Stimulated activated CD8-positive, alpha-beta memory T cell treated with anti-CD3 and anti-CD28 coated beads, Interleukin-7, amount 100 ng/mL, for 24 hours (primary cell): Measurements from ENCODE around the gene ITGAV.
A peak's percentile ranks its signal among the peaks of the same experiment; 100 is the strongest.
"Not testable (repeated sequence)": the region's sequence is repeated elsewhere in the genome, so short reads cannot be mapped to it uniquely, and the experiment has no call there.

Source experiments
- DNase-seq: peaks from one replicate; pipeline ENCODE4 v3.0.0-alpha.2; 2020; ENCODE audit warnings: low read depth

The ITGAV gene

GRCh38 chr2:186589612-186590349 is at the start of gene ITGAV:
ITGAV (plus strand) TSS chr2:186590056; CDS start chr2:186590339, 283 bp downstream.
- peak; percentile 61 for DNase-seq

GRCh38 chr2:186540941-186541340 is 48.9 kb upstream of the ITGAV start:
- DNase-seq: no peak

- no peak for DNase-seq
Measured at GRCh38 chr2:186542002-186542401, 47.9 kb upstream of the ITGAV start.

GRCh38 chr2:186543561-186544131 is 46.2 kb upstream of the ITGAV start:
- DNase-seq: no peak

- no peak for DNase-seq
Measured at GRCh38 chr2:186544255-186544675, 45.6 kb upstream of the ITGAV start.

- no peak for DNase-seq
Measured at GRCh38 chr2:186546846-186547245, 43.0 kb upstream of the ITGAV start.

- no peak for DNase-seq
Measured at GRCh38 chr2:186551323-186552050, 38.4 kb upstream of the ITGAV start.

GRCh38 chr2:186554429-186554828 is 35.4 kb upstream of the ITGAV start:
- DNase-seq: no peak

- no peak for DNase-seq
Measured at GRCh38 chr2:186554850-186555671, 34.8 kb upstream of the ITGAV start.

GRCh38 chr2:186558512-186559276 is 31.2 kb upstream of the ITGAV start:
- DNase-seq: no peak

GRCh38 chr2:186559370-186559769 is 30.5 kb upstream of the ITGAV start:
- no peak for DNase-seq

GRCh38 chr2:186559848-186560247 is 30.0 kb upstream of the ITGAV start:
- DNase-seq: no peak

GRCh38 chr2:186560254-186560653 is 29.6 kb upstream of the ITGAV start:
- no peak for DNase-seq

GRCh38 chr2:186561467-186562208 is 28.2 kb upstream of the ITGAV start:
- no peak for DNase-seq

- no peak for DNase-seq
Measured at GRCh38 chr2:186562209-186562578, 27.7 kb upstream of the ITGAV start.

- not testable (repeated sequence) for DNase-seq
Measured at GRCh38 chr2:186568600-186568999, 21.3 kb upstream of the ITGAV start.

GRCh38 chr2:186569127-186569526 is 20.7 kb upstream of the ITGAV start:
- not testable (repeated sequence) for DNase-seq

GRCh38 chr2:186569897-186570296 is 20.0 kb upstream of the ITGAV start:
- DNase-seq: no peak

GRCh38 chr2:186570604-186571003 is 19.3 kb upstream of the ITGAV start:
- DNase-seq: no peak

GRCh38 chr2:186572705-186573104 is 17.2 kb upstream of the ITGAV start:
- DNase-seq: no peak

- no peak for DNase-seq
Measured at GRCh38 chr2:186573531-186573930, 16.3 kb upstream of the ITGAV start.
